CD14-positive monocyte (primary cell): Measurements from ENCODE around the gene COMMD8. TPM values are rescaled to one million over a fixed set of nuclear protein-coding genes. Genes with fewer than 3 reads are reported as not detected.

Experiments
- DNase-seq, 3 donors: peaks; one replicate each; pipeline ENCODE4 v3.0.0-alpha.2; 2011 to 2022
- H2AFZ ChIP-seq: 2 replicates; pipeline ENCODE4 v1.6.0; 2012; ENCODE audit warnings: mild to moderate bottlenecking, low read depth, low read length, inconsistent platforms; ENCODE audit not compliant: insufficient read depth, poor library complexity, severe bottlenecking
- H3K27ac ChIP-seq, 2 donors: 1 replicate in 1 of 2; 2 replicates in 1 of 2; pipeline ENCODE4 v1.5.1; 2012 to 2013; ENCODE audit warnings: low read length in 2 of 2, control low read depth in 1 of 2, inconsistent platforms in 1 of 2, low read depth in 1 of 2, mild to moderate bottlenecking in 1 of 2
- H3K27me3 ChIP-seq, 2 donors: one replicate each; pipeline versions ENCODE4 v1.6.0 to v1.6.1; 2011 to 2013; ENCODE audit warnings: low read length in 2 of 2; ENCODE audit not compliant: control insufficient read depth in 2 of 2, insufficient read depth in 2 of 2
- H3K36me3 ChIP-seq, 2 donors: replicated peaks in 1 of 2; 1 replicate in 1 of 2; 2 replicates in 1 of 2; pipeline versions ENCODE4 v1.5.1 to v1.6.1; 2012 to 2013; ENCODE audit warnings: low read length in 2 of 2, control low read depth in 1 of 2, inconsistent platforms in 1 of 2, mild to moderate bottlenecking in 1 of 2; ENCODE audit not compliant: insufficient read depth in 2 of 2, control insufficient read depth in 1 of 2
- H3K4me1 ChIP-seq, 2 donors: 1 replicate in 1 of 2; 2 replicates in 1 of 2; pipeline versions ENCODE4 v1.5.1 to v1.6.1; 2012 to 2013; ENCODE audit warnings: low read length in 2 of 2, control low read depth in 1 of 2, inconsistent platforms in 1 of 2, mild to moderate bottlenecking in 1 of 2, moderate library complexity in 1 of 2; ENCODE audit not compliant: insufficient read depth in 2 of 2, control insufficient read depth in 1 of 2
- H3K4me2 ChIP-seq: replicated peaks from 2 replicates; pipeline ENCODE3; 2012; ENCODE audit warnings: low read length, moderate library complexity, mild to moderate bottlenecking; ENCODE audit not compliant: poor library complexity, severe bottlenecking; ENCODE audit errors: extremely low read depth
- H3K4me3 ChIP-seq, 3 experiments: fragments of 200-600 bp in 1 of 3; sonication (generic) in 1 of 3; replicated peaks in 1 of 3; 1 replicate in 2 of 3; 2 replicates in 1 of 3; pipeline ENCODE4 v1.5.1; 2011 to 2013; ENCODE audit warnings: low read length in 3 of 3, mild to moderate bottlenecking in 3 of 3, control low read depth in 2 of 3, low read depth in 2 of 3, inconsistent platforms in 1 of 3, moderate library complexity in 1 of 3
- H3K79me2 ChIP-seq: 2 replicates; pipeline ENCODE4 v1.6.0; 2012; ENCODE audit warnings: mild to moderate bottlenecking, control low read depth, inconsistent platforms, low read length, moderate library complexity; ENCODE audit not compliant: insufficient read depth
- H3K9ac ChIP-seq: 2 replicates; pipeline ENCODE4 v1.6.0; 2017; ENCODE audit warnings: low read length, mild to moderate bottlenecking; ENCODE audit not compliant: insufficient read depth, poor library complexity, severe bottlenecking
- H3K9me3 ChIP-seq, 2 donors: replicated peaks in 1 of 2; 1 replicate in 1 of 2; 2 replicates in 1 of 2; pipeline versions ENCODE4 v1.5.1 to v1.6.1; 2012 to 2013; ENCODE audit warnings: low read length in 2 of 2, control low read depth in 1 of 2; ENCODE audit not compliant: control insufficient read depth in 1 of 2, insufficient read depth in 1 of 2
- H4K20me1 ChIP-seq: 2 replicates; pipeline ENCODE4 v1.6.0; 2012; ENCODE audit warnings: mild to moderate bottlenecking, low read length, control low read depth, moderate library complexity; ENCODE audit not compliant: insufficient read depth
- H3K27ac Mint-ChIP-seq, 7 donors: one replicate each; pipeline ENCODE4 v1.8.0; 2020; ENCODE audit warnings: mild to moderate bottlenecking in 7 of 7, mixed read lengths in 7 of 7, moderate library complexity in 6 of 7, inconsistent platforms in 2 of 7
- H3K27me3 Mint-ChIP-seq, 3 donors: one replicate each; pipeline ENCODE4 v1.8.0; 2021 to 2022; ENCODE audit warnings: low read depth in 3 of 3, mild to moderate bottlenecking in 3 of 3, mixed read lengths in 3 of 3, moderate library complexity in 3 of 3, inconsistent platforms in 1 of 3
- H3K36me3 Mint-ChIP-seq, 2 donors: one replicate each; pipeline ENCODE4 v1.8.0; 2020; ENCODE audit warnings: mixed read lengths in 2 of 2, inconsistent platforms in 1 of 2, mild to moderate bottlenecking in 1 of 2
- H3K4me1 Mint-ChIP-seq: one replicate; pipeline ENCODE4 v1.8.0; 2020; ENCODE audit warnings: mild to moderate bottlenecking, mixed read lengths
- H3K4me3 Mint-ChIP-seq, 2 donors: one replicate each; pipeline ENCODE4 v1.8.0; 2020; ENCODE audit warnings: mild to moderate bottlenecking in 2 of 2, mixed read lengths in 2 of 2, moderate library complexity in 1 of 2
- H3K9me3 Mint-ChIP-seq, 7 donors: one replicate each; pipeline ENCODE4 v1.8.0; 2020 to 2022; ENCODE audit warnings: mixed read lengths in 7 of 7, mild to moderate bottlenecking in 6 of 7, moderate library complexity in 6 of 7, inconsistent platforms in 2 of 7
- CTCF ChIP-seq: fragments of 200-600 bp; IDR thresholded peaks from one replicate; pipeline ENCODE4 v1.8.0; 2022; ENCODE audit warnings: antibody characterized with exemption, mild to moderate bottlenecking
- WGBS: methylation state at CpG from one replicate; pipeline ENCODE4 v1.1.5; 2013; ENCODE audit warnings: missing lambda C conversion rate; ENCODE audit not compliant: insufficient coverage; 5-methylcytosine and 5-hydroxymethylcytosine counted together
- intact Hi-C, 2 donors: fragments of 100-400 bp; cut with micrococcal nuclease; formaldehyde crosslinking; loops; one replicate each; pipeline versions ENCODE4 v1.15.0 to v1.15.1; 2023
- polyA plus RNA-seq, 3 donors: library from polyadenylated mRNA; depleted of rRNA in 1 of 3; unstranded in 2 of 3; stranded (reverse) in 1 of 3; fragments of 300-500 nt in 2 of 3; fragments of >200 nt in 1 of 3; fragmentation: Illumina TruSeq in 2 of 3; gene quantifications; 1 replicate in 2 of 3; 2 replicates in 1 of 3; pipeline ENCODE4 v1.2.3, GENCODE V29; 2012 to 2021

Gene COMMD8
- polyA plus RNA-seq, 3 donors = 11.5 to 90.8 (median 71.8) TPM

- TF ChIP-seq CTCF = no peak
- peaks cover 0 to 3% (median 0%) of the 10 kb centered on the region in 7 donors for H3K9me3 Mint-ChIP-seq
- no peaks in the 10 kb centered on the region for H3K36me3 Mint-ChIP-seq
- H3K36me3 ChIP-seq = no peaks in the 10 kb centered on the region
- no peaks in the 10 kb centered on the region for H3K9me3 ChIP-seq
- 95% methylated on average over 2 of the region's 2 CpGs for WGBS
- no peak overlapping the region for H3K4me3 Mint-ChIP-seq
- no peak overlapping the region for H2AFZ ChIP-seq
- H3K27me3 Mint-ChIP-seq = no peaks in the 10 kb centered on the region
- H3K9ac ChIP-seq = no peak overlapping the region
- H3K27me3 ChIP-seq = no peaks in the 10 kb centered on the region
- peaks cover 8% of the 10 kb centered on the region in 2 donors for H3K4me1 ChIP-seq
- H3K4me3 ChIP-seq = no peak overlapping the region
- no peaks in the 10 kb centered on the region for H3K79me2 ChIP-seq
- H3K4me1 Mint-ChIP-seq = peaks cover 14% of the 10 kb centered on the region
- no peaks in the 10 kb centered on the region for H4K20me1 ChIP-seq
- DNase-seq = no peak
- intact Hi-C loops = no loop called here
- no peak overlapping the region for H3K27ac Mint-ChIP-seq
- H3K4me2 ChIP-seq = no peak overlapping the region
- H3K27ac ChIP-seq = no peak overlapping the region
Observed at GRCh38 chr4:47419296-47419695, 44.2 kb downstream of the COMMD8 start.

GRCh38 chr4:47418147-47418546 is 45.4 kb downstream of the COMMD8 start:
- no peak overlapping the region for H2AFZ ChIP-seq
- H3K4me3 Mint-ChIP-seq = no peak overlapping the region
- intact Hi-C loops = no loop called here
- H3K4me3 ChIP-seq = no peak overlapping the region
- H3K9ac ChIP-seq = no peak overlapping the region
- no peaks in the 10 kb centered on the region for H3K9me3 ChIP-seq
- no peaks in the 10 kb centered on the region for H4K20me1 ChIP-seq
- no peak overlapping the region for H3K4me2 ChIP-seq
- DNase-seq = no peak
- H3K4me1 Mint-ChIP-seq = peaks cover 11% of the 10 kb centered on the region
- H3K36me3 Mint-ChIP-seq = no peaks in the 10 kb centered on the region
- H3K27ac ChIP-seq = no peak overlapping the region
- 0% methylated on average over 1 of the region's 2 CpGs for WGBS
- H3K36me3 ChIP-seq = no peaks in the 10 kb centered on the region
- no peak for TF ChIP-seq CTCF
- no peaks in the 10 kb centered on the region for H3K79me2 ChIP-seq
- H3K27me3 Mint-ChIP-seq = no peaks in the 10 kb centered on the region
- H3K27me3 ChIP-seq = no peaks in the 10 kb centered on the region
- H3K9me3 Mint-ChIP-seq = peaks cover 0 to 3% (median 0%) of the 10 kb centered on the region in 7 donors
- no peak overlapping the region for H3K27ac Mint-ChIP-seq
- peaks cover 8% of the 10 kb centered on the region in 2 donors for H3K4me1 ChIP-seq
